ENCODE results near the gene ESD.

ESD gene

DNA sequence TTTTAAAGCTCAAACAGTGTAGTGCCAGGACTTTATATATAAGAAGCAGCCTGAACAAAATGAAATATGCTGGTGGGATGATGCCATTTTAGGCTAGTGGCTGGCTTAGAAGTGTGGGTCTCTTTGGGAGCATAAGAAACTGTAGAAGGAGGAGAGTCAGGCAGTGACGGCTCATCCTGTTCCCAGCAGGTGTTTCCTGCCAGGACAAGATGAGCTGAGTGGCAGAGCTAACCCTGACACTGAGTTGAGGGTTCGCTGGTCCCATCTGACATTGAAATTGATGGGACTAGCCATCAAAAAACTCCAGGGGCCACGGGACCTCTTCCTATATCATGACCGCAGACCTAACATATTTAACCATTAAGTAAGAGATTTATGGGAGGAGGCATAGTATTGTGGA is 51.3 kb downstream of the ESD start:
- DNase-seq (ENCODE audit: low read depth): no peak

DNA sequence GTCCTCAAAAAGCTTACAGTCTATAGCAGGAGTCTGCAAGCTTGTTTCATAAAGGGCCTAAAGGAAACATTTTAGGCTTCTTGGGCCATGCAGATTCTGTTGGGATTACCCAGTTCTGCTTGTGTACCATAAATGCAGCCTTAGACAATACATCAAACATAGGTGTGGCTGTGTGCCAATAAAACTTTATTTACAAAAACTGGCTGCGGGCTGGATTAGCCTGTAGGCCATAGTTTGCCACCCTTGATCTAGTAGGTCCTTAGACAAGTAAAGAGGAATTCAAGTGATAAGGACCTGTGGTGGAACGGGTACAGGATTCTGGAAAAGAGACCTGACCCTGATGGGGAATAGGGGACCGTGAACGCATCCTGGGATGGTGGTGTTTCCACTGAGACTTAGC is 51.9 kb downstream of the ESD start:
- DNase-seq (ENCODE audit: low read depth): no peak

DNA sequence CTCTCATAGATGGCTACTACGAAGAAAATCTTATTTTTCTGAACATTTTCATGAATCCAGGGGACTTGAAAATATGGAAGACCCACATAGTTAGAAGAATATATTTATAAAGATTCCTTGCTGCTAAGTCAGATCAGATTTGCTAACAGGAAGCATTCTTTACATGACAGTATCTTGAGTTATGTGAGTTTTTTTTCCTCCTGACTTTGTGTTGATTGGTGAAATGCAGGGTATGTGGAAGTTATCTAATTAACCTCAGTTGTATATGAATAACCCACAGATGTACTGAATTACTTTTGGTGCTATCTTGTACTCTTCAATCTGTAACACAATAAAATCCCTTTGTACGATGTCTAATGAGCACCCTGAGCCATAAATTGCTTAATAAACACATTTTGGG is 53.8 kb downstream of the ESD start:
- no peak for DNase-seq (ENCODE audit: low read depth)

DNA sequence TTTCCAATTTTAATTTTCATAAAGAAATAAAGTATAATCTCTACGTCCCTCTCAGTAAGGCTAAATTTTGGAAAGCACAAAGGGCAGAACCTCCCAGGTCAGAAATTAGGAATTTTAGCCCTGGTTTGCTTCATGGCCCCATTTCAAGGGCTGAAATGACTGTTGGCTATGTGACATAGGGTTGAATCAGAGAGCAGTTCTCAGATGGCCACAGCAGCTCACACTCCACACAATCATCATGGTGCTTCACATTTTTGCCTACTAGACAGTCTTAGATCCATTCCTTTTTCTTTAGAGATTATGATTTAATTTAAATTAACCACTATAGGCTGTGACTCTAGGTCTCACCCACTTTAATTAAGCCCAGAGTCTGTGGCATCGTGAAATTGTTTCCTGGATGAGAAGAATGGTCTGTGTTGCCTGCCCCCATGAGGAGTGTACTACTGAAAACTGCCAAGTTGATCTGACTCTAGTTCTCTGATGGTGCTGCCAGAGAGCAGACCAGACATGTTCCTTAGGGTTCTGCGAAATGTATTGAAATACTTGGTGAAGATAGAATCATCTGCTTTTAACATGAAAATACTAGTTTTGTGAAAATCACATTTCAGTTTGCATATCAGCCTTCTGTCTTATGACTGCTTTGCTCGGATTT is 57.4 kb downstream of the ESD start:
- no peak for DNase-seq (ENCODE audit: low read depth)

GRCh38 chr13:46738766-46739165 is 58.2 kb downstream of the ESD start:
- DNase-seq (ENCODE audit: low read depth): no peak

DNA sequence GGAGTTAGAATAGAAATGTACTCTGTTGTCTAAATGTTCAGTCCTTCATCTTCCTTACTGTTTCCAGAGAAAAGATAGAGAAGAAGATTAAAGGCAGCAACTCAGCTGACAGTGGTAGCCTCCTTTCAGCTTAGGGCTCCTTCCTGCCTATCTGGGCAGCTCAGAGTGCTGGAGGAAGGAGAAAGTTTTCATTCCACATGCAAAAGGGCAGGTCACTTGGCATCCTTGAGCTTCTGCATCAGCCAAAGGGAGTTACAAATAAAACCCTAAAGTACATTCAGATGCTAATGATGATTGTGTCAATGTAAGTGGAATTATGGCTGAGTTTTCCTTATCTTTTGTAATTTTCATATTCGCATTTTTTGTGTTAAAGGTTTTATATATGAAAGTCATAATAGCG is 58.9 kb downstream of the ESD start:
- peak; percentile 43 for DNase-seq (ENCODE audit: low read depth)

DNA sequence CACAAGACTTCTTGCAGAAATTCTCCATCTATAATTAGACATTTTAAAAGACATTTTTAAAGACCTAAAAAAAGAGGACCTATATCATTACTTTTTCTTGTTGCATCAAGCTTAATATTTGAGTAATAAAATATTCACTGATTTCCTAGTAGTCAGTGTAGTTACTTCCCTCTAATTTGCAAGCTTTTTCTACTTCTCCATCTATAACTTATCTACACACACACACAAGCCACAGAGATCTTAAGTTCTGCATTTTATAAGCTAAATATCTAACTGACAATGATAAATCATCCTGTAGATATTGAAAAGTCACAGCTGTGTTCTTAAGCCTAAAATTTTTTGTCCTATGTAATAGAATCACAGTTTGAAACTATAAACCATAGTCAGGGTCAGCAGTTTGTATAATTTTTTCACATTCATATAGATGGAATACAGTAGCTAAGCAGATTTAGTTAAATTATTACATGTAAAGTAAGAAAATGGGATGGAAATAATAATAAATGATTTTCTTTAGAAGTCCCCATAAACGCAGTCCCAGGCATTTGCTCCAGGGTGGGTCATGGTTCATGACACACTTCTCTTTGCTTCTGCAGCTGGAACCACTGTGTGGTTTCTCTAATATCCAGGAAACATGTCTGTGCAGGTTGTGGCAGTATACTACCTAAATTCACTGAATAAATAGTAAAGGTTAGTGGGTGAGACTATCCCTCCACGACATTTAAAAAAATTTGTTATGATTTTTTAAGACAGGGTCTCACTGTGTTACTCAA is 60.2 kb downstream of the ESD start:
- no peak for DNase-seq (ENCODE audit: low read depth)

DNA sequence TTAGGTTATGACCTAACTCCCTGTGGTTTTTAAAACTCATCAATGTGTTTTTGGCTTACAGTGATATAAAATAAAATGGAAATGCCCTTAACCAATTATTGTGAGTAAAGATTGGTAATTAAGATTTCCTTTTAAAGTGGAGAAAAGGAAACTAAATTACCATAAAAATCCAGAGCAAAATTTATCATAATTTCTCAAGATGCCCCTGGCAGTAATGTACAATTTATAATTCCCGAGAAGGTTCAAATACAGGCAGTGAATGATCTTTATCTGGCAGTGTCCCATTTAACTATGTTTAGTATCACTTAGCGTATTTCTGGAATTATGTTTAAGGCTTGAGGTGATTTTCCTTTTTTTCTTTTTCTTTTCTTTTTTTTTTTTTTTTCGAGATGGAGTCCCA is 61.5 kb downstream of the ESD start:
- no peak for DNase-seq (ENCODE audit: low read depth)

- no peak for DNase-seq (ENCODE audit: low read depth)
Measured at GRCh38 chr13:46731535-46731934, 65.4 kb downstream of the ESD start.

GRCh38 chr13:46728777-46729176 is 68.2 kb downstream of the ESD start:
- DNase-seq (ENCODE audit: low read depth): no peak

- no peak for DNase-seq (ENCODE audit: low read depth)
Measured at GRCh38 chr13:46726347-46726746, 70.6 kb downstream of the ESD start.

Measured in fibroblast of gingiva (primary cell).